ENCODE data around the gene SEPSECS. TPM values are rescaled to one million over a fixed set of nuclear protein-coding genes. Genes with fewer than 3 reads are reported as not detected.

Gene SEPSECS
- polyA plus RNA-seq, result 10 to 100 TPM in 3 of 4 donors, 1 to 10 TPM in 1; 5.7 to 23.0 (median 16.7) TPM
- long read RNA-seq, donor 1, full-length matches to known transcripts, result 1 of 28 reads
- long read RNA-seq, donor 1, partial matches to known transcripts, result 13 of 28 reads
- long read RNA-seq, donor 1, other reads (novel, unspliced or antisense), result 14 of 28 reads
- long read RNA-seq, donor 2, full-length matches to known transcripts, result 1 of 1 reads
- long read RNA-seq, donor 2, partial matches to known transcripts, result 0 of 1 reads
- long read RNA-seq, donor 2, other reads (novel, unspliced or antisense), result 0 of 1 reads
- long read RNA-seq, donor 3, partial matches to known transcripts, result 0 of 1 reads
- long read RNA-seq, donor 3, other reads (novel, unspliced or antisense), result 0 of 1 reads
- long read RNA-seq, donor 4, result 0 reads
- long read RNA-seq, donor 5, result 0 reads
- long read RNA-seq, donor 6, full-length matches to known transcripts, result 2 of 2 reads
- long read RNA-seq, donor 6, partial matches to known transcripts, result 0 of 2 reads
- long read RNA-seq, donor 6, other reads (novel, unspliced or antisense), result 0 of 2 reads
- long read RNA-seq, donor 7, result 0 reads
- long read RNA-seq, donor 8, result 0 reads
- long read RNA-seq, donor 9, result 0 reads
- long read RNA-seq, donor 10, partial matches to known transcripts, result 14 of 19 reads
- long read RNA-seq, donor 10, other reads (novel, unspliced or antisense), result 5 of 19 reads

- Histone ChIP-seq H3K36me3 (ENCODE audit: control insufficient read depth in 3 of 3, insufficient read depth in 2 of 3, low read depth in 1 of 3, low read length in 3 of 3) (peaks cover 0 to 5% (median 2%) of the 10 kb centered on the region in 3 donors), H3K4me1 (ENCODE audit: control insufficient read depth in 3 of 3, insufficient read depth in 2 of 3, low read depth in 1 of 3, low read length in 2 of 3) (peaks cover 0 to 8% (median 4%) of the 10 kb centered on the region in 3 donors), H3K9me3 (ENCODE audit: control insufficient read depth in 2 of 2, insufficient read depth in 1 of 2, low read depth in 1 of 2, low read length in 1 of 2) (no peaks in the 10 kb centered on the region), H3K4me3 (ENCODE audit: low read depth in 1 of 3, low read length in 3 of 3) (peak within 1 kb of the TSS; percentile 76 to 94 (median 94)), H3K27ac (ENCODE audit: low read depth in 1 of 3, low read length in 2 of 3) (peak within 1 kb of the TSS; percentile 99 to 100 (median 99)), H3K27me3 (ENCODE audit: control insufficient read depth in 3 of 3, insufficient read depth in 3 of 3, low read length in 3 of 3) (no peaks in the 10 kb centered on the region)
- FAIRE-seq, result no peak
- 0 to 1% (median 0%) methylated on average over 65 to 66 of the region's 66 CpGs for WGBS, 3 donors
- peak; percentile 98 to 100 for DNase-seq
These were observed at the start of gene SEPSECS for GRCh38 chr4:25159837-25160713. SEPSECS (minus strand) TSS chr4:25160449; CDS start chr4:25160369, 80 bp downstream.

- Histone ChIP-seq H3K27ac (ENCODE audit: low read depth in 1 of 3, low read length in 2 of 3) (no peak overlapping the region), H3K27me3 (ENCODE audit: control insufficient read depth in 3 of 3, insufficient read depth in 3 of 3, low read length in 3 of 3) (no peaks in the 10 kb centered on the region), H3K36me3 (ENCODE audit: control insufficient read depth in 3 of 3, insufficient read depth in 2 of 3, low read depth in 1 of 3, low read length in 3 of 3) (no peaks in the 10 kb centered on the region), H3K9me3 (ENCODE audit: control insufficient read depth in 2 of 2, insufficient read depth in 1 of 2, low read depth in 1 of 2, low read length in 1 of 2) (peaks cover 0 to 22% of the 10 kb centered on the region in 2 donors), H3K4me1 (ENCODE audit: control insufficient read depth in 3 of 3, insufficient read depth in 2 of 3, low read depth in 1 of 3, low read length in 2 of 3) (peaks cover 0 to 7% (median 3%) of the 10 kb centered on the region in 3 donors), H3K4me3 (ENCODE audit: low read depth in 1 of 3, low read length in 3 of 3) (no peak overlapping the region)
- DNase-seq (no peak), FAIRE-seq (no peak)
- 81 to 88% (median 87%) methylated on average over 1 of the region's 1 CpG for WGBS, 3 donors
These were observed 49.5 kb upstream of the SEPSECS start for GRCh38 chr4:25209702-25210101.

- no peaks in the 10 kb centered on the region for H3K36me3 ChIP-seq (ENCODE audit: control insufficient read depth in 3 of 3, insufficient read depth in 2 of 3, low read depth in 1 of 3, low read length in 3 of 3)
- H3K4me1 ChIP-seq (ENCODE audit: control insufficient read depth in 3 of 3, insufficient read depth in 2 of 3, low read depth in 1 of 3, low read length in 2 of 3), result no peaks in the 10 kb centered on the region
- H3K27ac ChIP-seq (ENCODE audit: low read depth in 1 of 3, low read length in 2 of 3), result no peak overlapping the region
- H3K27me3 ChIP-seq (ENCODE audit: control insufficient read depth in 3 of 3, insufficient read depth in 3 of 3, low read length in 3 of 3), result no peaks in the 10 kb centered on the region
- FAIRE-seq (no peak), DNase-seq (no peak)
- WGBS, 3 donors, result 96 to 97% (median 97%) methylated on average over 1 of the region's 1 CpG
- peaks cover 0 to 21% of the 10 kb centered on the region in 2 donors for H3K9me3 ChIP-seq (ENCODE audit: control insufficient read depth in 2 of 2, insufficient read depth in 1 of 2, low read depth in 1 of 2, low read length in 1 of 2)
- no peak overlapping the region for H3K4me3 ChIP-seq (ENCODE audit: low read depth in 1 of 3, low read length in 3 of 3)
These were observed 47.7 kb upstream of the SEPSECS start for GRCh38 chr4:25207997-25208396.

- Histone ChIP-seq H3K4me3 (ENCODE audit: low read depth in 1 of 3, low read length in 3 of 3) (no peak overlapping the region), H3K4me1 (ENCODE audit: control insufficient read depth in 3 of 3, insufficient read depth in 2 of 3, low read depth in 1 of 3, low read length in 2 of 3) (no peaks in the 10 kb centered on the region), H3K36me3 (ENCODE audit: control insufficient read depth in 3 of 3, insufficient read depth in 2 of 3, low read depth in 1 of 3, low read length in 3 of 3) (peaks cover 0 to 2% (median 2%) of the 10 kb centered on the region in 3 donors), H3K9me3 (ENCODE audit: control insufficient read depth in 2 of 2, insufficient read depth in 1 of 2, low read depth in 1 of 2, low read length in 1 of 2) (no peaks in the 10 kb centered on the region), H3K27me3 (ENCODE audit: control insufficient read depth in 3 of 3, insufficient read depth in 3 of 3, low read length in 3 of 3) (no peaks in the 10 kb centered on the region), H3K27ac (ENCODE audit: low read depth in 1 of 3, low read length in 2 of 3) (no peak overlapping the region)
- WGBS, 3 donors, result 99 to 100% (median 100%) methylated on average over 2 of the region's 2 CpGs
- no peak for FAIRE-seq
- no peak for DNase-seq
These were observed 38.5 kb upstream of the SEPSECS start for GRCh38 chr4:25198713-25199112.

- Histone ChIP-seq H3K9me3 (ENCODE audit: control insufficient read depth in 2 of 2, insufficient read depth in 1 of 2, low read depth in 1 of 2, low read length in 1 of 2) (no peaks in the 10 kb centered on the region), H3K36me3 (ENCODE audit: control insufficient read depth in 3 of 3, insufficient read depth in 2 of 3, low read depth in 1 of 3, low read length in 3 of 3) (peaks cover 0 to under 1% (median 0%) of the 10 kb centered on the region in 3 donors), H3K27ac (ENCODE audit: low read depth in 1 of 3, low read length in 2 of 3) (peak overlapping the region in 2 of 3 donors; percentile 30 to 65), H3K4me3 (ENCODE audit: low read depth in 1 of 3, low read length in 3 of 3) (no peak overlapping the region), H3K4me1 (ENCODE audit: control insufficient read depth in 3 of 3, insufficient read depth in 2 of 3, low read depth in 1 of 3, low read length in 2 of 3) (no peaks in the 10 kb centered on the region), H3K27me3 (ENCODE audit: control insufficient read depth in 3 of 3, insufficient read depth in 3 of 3, low read length in 3 of 3) (no peaks in the 10 kb centered on the region)
- 14 to 46% (median 38%) methylated on average over 2 of the region's 2 CpGs for WGBS, 3 donors
- DNase-seq, result peak; percentile 70 to 74
- no peak for FAIRE-seq
These were observed 30.2 kb upstream of the SEPSECS start for GRCh38 chr4:25190407-25190806.

GRCh38 chr4:25184056-25184455, 23.8 kb upstream of the SEPSECS start:
- 84 to 86% (median 84%) methylated on average over 4 of the region's 4 CpGs for WGBS, 3 donors
- no peak overlapping the region for H3K4me3 ChIP-seq (ENCODE audit: low read depth in 1 of 3, low read length in 3 of 3)
- H3K27me3 ChIP-seq (ENCODE audit: control insufficient read depth in 3 of 3, insufficient read depth in 3 of 3, low read length in 3 of 3), result no peaks in the 10 kb centered on the region
- H3K27ac ChIP-seq (ENCODE audit: low read depth in 1 of 3, low read length in 2 of 3), result no peak overlapping the region
- FAIRE-seq (no peak), DNase-seq (no peak)
- no peaks in the 10 kb centered on the region for H3K9me3 ChIP-seq (ENCODE audit: control insufficient read depth in 2 of 2, insufficient read depth in 1 of 2, low read depth in 1 of 2, low read length in 1 of 2)
- H3K4me1 ChIP-seq (ENCODE audit: control insufficient read depth in 3 of 3, insufficient read depth in 2 of 3, low read depth in 1 of 3, low read length in 2 of 3), result peaks cover 0 to 2% (median 0%) of the 10 kb centered on the region in 3 donors
- H3K36me3 ChIP-seq (ENCODE audit: control insufficient read depth in 3 of 3, insufficient read depth in 2 of 3, low read depth in 1 of 3, low read length in 3 of 3), result no peaks in the 10 kb centered on the region

GRCh38 chr4:25182937-25183336, 22.7 kb upstream of the SEPSECS start:
- Histone ChIP-seq H3K27me3 (ENCODE audit: control insufficient read depth in 3 of 3, insufficient read depth in 3 of 3, low read length in 3 of 3) (no peaks in the 10 kb centered on the region), H3K4me3 (ENCODE audit: low read depth in 1 of 3, low read length in 3 of 3) (no peak overlapping the region), H3K27ac (ENCODE audit: low read depth in 1 of 3, low read length in 2 of 3) (no peak overlapping the region), H3K4me1 (ENCODE audit: control insufficient read depth in 3 of 3, insufficient read depth in 2 of 3, low read depth in 1 of 3, low read length in 2 of 3) (peaks cover 0 to 8% (median 2%) of the 10 kb centered on the region in 3 donors), H3K36me3 (ENCODE audit: control insufficient read depth in 3 of 3, insufficient read depth in 2 of 3, low read depth in 1 of 3, low read length in 3 of 3) (no peaks in the 10 kb centered on the region), H3K9me3 (ENCODE audit: control insufficient read depth in 2 of 2, insufficient read depth in 1 of 2, low read depth in 1 of 2, low read length in 1 of 2) (no peaks in the 10 kb centered on the region)
- 83 to 88% (median 87%) methylated on average over 5 of the region's 5 CpGs for WGBS, 3 donors
- FAIRE-seq, result no peak
- no peak for DNase-seq

Measured in small intestine (tissue), 16 donors.